Left lobe of liver (tissue), 2 donors: ENCODE data around the gene MTHFSD. TPM values are rescaled to one million over a fixed set of nuclear protein-coding genes. Genes with fewer than 3 reads are reported as not detected.

Source experiments
- ATAC-seq: fragments of 200-7000 bp; cut with Tn5 transposase; one replicate; pipeline ENCODE4 v1.9.1; 2020; ENCODE audit warnings: mild to moderate bottlenecking, moderate library complexity
- DNase-seq: peaks from one replicate; pipeline ENCODE4 v3.0.0-alpha.2; 2020; ENCODE audit warnings: low spot score
- total RNA-seq: library from RNA; stranded (reverse); gene quantifications from one replicate; pipeline ENCODE4 v1.2.1, GENCODE V29; 2021
- donor health status: DM: no; HTN: no; CAD: no; lungs with moderate emphysema.
- donor health status: DM: no; HTN: yes; CAD: no.

The MTHFSD gene
- total RNA-seq, 1 donor from 2014 or later = 9.9 TPM

GRCh38 chr16:86492961-86493629 is 61.9 kb downstream of the MTHFSD start:
- DNase-seq = no peak
- ATAC-seq = no peak

- ATAC-seq (no peak), DNase-seq (no peak)
These were observed 62.6 kb downstream of the MTHFSD start for GRCh38 chr16:86492267-86492960.

DNA sequence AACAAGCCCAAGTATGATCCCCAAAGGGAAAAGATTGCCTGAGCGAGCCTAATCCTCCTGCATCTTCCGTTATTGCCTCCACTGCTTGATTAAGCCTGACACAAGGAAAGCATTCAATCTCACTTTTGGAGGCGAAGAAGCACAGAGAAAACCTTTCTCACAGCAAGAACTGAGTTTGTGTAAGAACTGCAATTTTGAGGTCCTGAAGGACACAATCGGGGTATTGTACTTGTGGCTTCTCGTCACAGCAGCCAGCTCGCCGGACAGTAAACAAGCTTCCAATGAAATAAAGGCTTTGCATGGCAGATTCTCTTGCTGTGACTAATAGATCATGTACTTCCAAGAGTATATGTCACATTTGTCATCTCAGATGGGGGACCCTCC is 63.4 kb downstream of the MTHFSD start:
- no peak for DNase-seq
- no peak for ATAC-seq

GRCh38 chr16:86490859-86491639 is 64.0 kb downstream of the MTHFSD start:
- ATAC-seq (no peak), DNase-seq (no peak)

DNA sequence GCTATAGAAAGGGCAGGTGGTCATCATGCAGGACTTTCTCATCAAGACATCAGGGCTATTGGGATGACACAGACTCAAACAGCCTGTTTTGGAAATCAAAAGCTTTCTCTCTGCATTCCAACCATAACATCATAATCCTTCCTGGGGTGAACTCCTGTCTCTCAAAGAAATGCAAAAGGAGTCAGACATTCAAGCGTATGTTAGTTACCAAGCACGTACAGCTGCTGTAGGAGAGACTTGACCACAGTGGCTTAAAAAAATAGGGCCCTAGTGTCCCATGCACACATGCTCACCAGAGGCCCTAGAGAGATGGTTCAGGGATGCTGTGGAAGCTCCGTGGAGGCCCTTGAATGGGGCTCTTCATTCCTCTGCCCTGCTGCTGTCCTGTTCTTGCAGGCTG is 69.3 kb downstream of the MTHFSD start:
- no peak for ATAC-seq
- DNase-seq = no peak

- DNase-seq (no peak), ATAC-seq (no peak)
These were observed 70.8 kb downstream of the MTHFSD start for GRCh38 chr16:86484240-86484639.

DNA sequence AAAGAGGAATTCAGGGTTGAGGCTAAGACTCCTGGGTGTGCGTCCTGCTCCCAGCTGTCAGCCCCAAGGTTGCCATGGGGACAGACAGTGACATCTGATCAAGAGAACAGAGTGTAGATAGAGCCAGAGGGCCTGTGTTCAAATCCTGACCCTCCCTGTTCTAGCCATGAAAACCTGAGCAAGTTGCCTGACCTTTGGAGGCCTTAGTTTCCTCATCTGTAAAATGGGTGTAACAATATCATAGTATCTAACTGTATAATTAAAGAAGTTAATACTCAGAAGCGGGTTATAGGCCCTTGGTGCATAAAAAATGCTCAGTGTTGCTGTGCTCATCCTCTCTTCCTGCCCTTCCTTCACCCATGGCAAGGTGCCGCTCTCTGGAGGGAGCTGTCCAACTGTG is 73.4 kb downstream of the MTHFSD start:
- DNase-seq = no peak
- no peak for ATAC-seq

GRCh38 chr16:86480444-86480843 is 74.6 kb downstream of the MTHFSD start:
- no peak for DNase-seq
- ATAC-seq = no peak

Other genes starting within 250 kb of the MTHFSD start
- gene FOXF1, start 44.7 kb downstream of the MTHFSD start, total RNA-seq = 1.7 TPM
- gene FOXC2, start 11.6 kb upstream of the MTHFSD start, total RNA-seq = 0.13 TPM
- 0.28 TPM for gene FOXL1, start 23.3 kb upstream of the MTHFSD start, total RNA-seq